Activated CD4-positive, CD25-positive, alpha-beta regulatory T cell treated with anti-CD3 and anti-CD28 coated beads, Interleukin-2, amount 50 U/mL, for 72 hours (primary cell): Measurements from ENCODE around the gene HMG20A.

Experiments used
- DNase-seq: peaks from one replicate; pipeline ENCODE4 v3.0.0; 2021

HMG20A gene

GRCh38 chr15:77480859-77481633, 60.4 kb downstream of the HMG20A start:
- no peak for DNase-seq

- DNase-seq, result no peak
Observed at GRCh38 chr15:77481670-77482069, 61.0 kb downstream of the HMG20A start.

GRCh38 chr15:77482570-77482969, 61.9 kb downstream of the HMG20A start:
- DNase-seq, result no peak

GRCh38 chr15:77483425-77484140, 62.9 kb downstream of the HMG20A start:
- no peak for DNase-seq

GRCh38 chr15:77484994-77485393, 64.3 kb downstream of the HMG20A start:
- no peak for DNase-seq

- DNase-seq, result no peak
Observed at GRCh38 chr15:77486542-77487468, 66.1 kb downstream of the HMG20A start.

GRCh38 chr15:77487469-77487842, 66.8 kb downstream of the HMG20A start:
- DNase-seq, result no peak

GRCh38 chr15:77487888-77488287, 67.2 kb downstream of the HMG20A start:
- no peak for DNase-seq

- no peak for DNase-seq
Observed at GRCh38 chr15:77489647-77490046, 69.0 kb downstream of the HMG20A start.

- DNase-seq, result no peak
Observed at GRCh38 chr15:77493324-77493907, 72.7 kb downstream of the HMG20A start.

GRCh38 chr15:77494073-77494867, 73.6 kb downstream of the HMG20A start:
- no peak for DNase-seq

GRCh38 chr15:77494964-77495363, 74.3 kb downstream of the HMG20A start:
- no peak for DNase-seq

- DNase-seq, result no peak
Observed at GRCh38 chr15:77495838-77496596, 75.3 kb downstream of the HMG20A start.

GRCh38 chr15:77496715-77497109, 76.0 kb downstream of the HMG20A start:
- DNase-seq, result peak; percentile 71

GRCh38 chr15:77497110-77497737, 76.5 kb downstream of the HMG20A start:
- no peak for DNase-seq

- DNase-seq, result no peak
Observed at GRCh38 chr15:77497942-77498361, 77.3 kb downstream of the HMG20A start.

GRCh38 chr15:77499087-77499760, 78.5 kb downstream of the HMG20A start:
- no peak for DNase-seq

- DNase-seq, result no peak
Observed at GRCh38 chr15:77500989-77501388, 80.3 kb downstream of the HMG20A start.

GRCh38 chr15:77502379-77503095, 81.8 kb downstream of the HMG20A start:
- no peak for DNase-seq
